Activated CD8-positive, alpha-beta memory T cell treated with anti-CD3 and anti-CD28 coated beads, Interleukin-2, amount 50 U/mL, for 1 hour (primary cell): ENCODE data around the gene OR52E6.
A peak's percentile ranks its signal among the peaks of the same experiment; 100 is the strongest.

Experiments used
- DNase-seq: peaks from one replicate; pipeline ENCODE4 v3.0.0-alpha.2; 2020; ENCODE audit errors: extremely low read depth

OR52E6 gene

DNA sequence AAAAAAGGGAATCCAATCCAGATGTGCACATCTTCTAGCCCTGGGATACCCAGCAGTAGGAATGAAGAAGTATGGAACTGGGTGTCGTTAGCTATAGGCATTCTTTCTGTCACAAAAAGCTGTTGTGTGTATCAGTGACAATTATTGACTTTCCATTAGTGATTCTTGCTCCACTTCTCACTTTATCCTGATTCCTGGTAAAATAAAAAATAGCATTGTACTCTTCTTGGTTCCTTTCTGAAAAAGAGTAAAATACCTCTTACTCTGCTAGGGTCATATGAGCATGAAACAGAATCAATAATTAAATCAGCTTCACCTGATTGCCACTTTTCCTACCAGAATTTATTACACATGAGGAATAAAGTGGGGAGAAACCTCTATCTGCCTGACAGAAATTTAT is at the start of gene OR52E6:
Gene OR52E6, minus strand, starts transcription at position 101 of the 400 bp plus-strand sequence. Its CDS starts 0 bp downstream, at position 101.
- no peak for DNase-seq

DNA sequence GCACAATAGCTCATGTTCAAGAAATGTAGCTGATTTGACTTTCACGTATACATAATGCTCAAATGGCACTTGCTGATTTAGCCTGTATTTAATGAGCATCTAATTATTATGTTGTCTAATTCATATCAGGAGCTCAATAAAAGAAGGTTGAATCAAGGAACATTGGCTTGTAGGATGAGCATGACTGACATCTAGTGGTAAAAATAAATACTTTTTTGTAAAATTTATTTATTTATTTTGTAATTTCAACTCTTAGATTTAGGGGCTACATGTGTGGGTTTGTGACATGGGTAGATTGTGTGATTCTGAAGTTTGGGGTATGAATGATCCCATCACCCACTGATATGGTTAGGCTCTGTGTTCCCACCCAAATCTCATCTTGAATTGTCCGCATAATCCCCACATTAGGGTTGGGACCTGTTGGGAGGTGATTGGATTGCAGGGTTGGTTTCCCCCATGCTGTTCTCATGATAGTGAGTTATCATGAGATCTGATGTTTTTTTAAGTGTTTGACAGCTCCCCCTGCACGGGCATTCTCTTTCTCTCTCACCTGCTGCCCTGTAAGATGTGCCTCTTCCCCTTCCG is 49.6 kb upstream of the OR52E6 start:
- no peak for DNase-seq

DNA sequence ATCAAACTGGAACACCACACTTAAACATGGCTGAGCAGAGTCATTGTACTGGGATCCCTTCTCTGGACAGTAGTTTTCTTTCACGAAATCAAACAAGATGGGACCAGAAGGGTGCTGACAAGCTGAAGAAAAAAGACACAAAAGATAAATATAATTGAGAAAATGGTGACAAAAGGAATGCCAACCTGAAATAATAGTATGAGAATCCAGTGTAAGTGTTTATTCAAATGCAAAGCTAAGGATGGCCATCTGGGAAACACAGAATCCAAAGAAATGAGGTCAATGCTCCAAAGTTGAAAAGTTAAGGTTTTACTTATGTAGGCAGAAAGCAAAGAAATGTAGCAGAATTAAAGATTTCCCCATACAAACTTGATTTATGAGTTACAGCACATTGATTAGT is 46.0 kb upstream of the OR52E6 start:
- DNase-seq: no peak

DNA sequence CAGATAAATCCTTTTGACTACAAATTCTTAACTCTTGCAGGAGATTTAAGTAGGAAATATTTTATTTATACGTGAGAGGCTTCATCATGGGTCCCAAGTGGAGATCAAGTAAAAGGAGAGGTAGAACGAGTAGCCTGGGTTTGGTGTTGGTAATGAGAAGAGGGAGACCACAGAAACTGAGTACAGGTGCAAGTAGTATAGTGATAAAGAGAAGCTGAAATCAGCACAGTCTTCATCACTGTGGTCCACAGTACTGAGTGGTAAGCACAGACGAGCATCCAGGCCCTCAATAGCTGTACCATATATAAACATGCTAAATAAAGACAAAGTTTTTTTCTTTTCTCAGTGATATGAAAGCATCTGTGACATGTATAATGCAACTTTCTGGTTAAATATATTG is 45.5 kb upstream of the OR52E6 start:
- DNase-seq: no peak

DNA sequence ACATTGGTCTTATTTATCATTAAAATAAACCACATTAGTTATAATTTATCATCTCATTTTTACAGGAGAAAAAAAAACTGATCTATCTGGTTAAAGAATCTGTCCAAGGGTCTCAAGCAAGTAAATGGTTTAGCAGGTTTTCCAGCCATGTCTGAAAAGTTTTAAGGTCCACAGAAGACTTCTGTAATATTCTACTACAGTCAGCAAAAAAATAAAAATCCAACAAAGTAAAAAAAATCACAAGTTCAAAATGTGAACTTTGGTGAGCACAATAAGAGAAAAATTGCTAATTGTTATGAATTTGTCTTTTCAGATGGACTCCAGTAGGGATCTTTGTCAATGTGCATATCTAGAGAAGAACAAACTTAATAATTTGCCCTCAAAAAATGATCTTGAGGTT is 40.1 kb upstream of the OR52E6 start:
- no peak for DNase-seq

- DNase-seq: no peak
Observed at GRCh38 chr11:5880329-5880728, 38.6 kb upstream of the OR52E6 start, which contains the start of gene OR52E4. TSS of gene OR52E4 (plus strand) at chr11:5880629. CDS start at chr11:5884293, 3,664 bp downstream.

GRCh38 chr11:5878564-5878963 is 36.9 kb upstream of the OR52E6 start:
- no peak for DNase-seq

DNA sequence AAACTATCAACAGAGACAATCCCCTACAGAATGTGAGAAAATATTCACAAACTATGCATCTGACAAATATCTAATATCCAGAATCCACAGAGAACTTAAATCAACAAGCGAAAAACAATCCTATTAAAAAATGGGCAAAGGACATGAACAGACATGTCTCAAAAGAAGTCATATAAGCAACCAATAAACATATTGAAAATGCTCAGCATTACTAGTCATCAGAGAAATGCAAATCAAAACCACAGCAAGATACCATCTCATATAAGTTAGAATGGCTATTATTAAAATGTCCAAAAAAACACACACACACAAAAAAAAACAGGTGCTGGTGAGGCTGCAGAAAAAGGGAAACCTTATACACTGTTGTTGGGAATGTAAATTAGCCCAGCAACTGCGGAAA is 24.1 kb upstream of the OR52E6 start:
- DNase-seq: no peak

DNA sequence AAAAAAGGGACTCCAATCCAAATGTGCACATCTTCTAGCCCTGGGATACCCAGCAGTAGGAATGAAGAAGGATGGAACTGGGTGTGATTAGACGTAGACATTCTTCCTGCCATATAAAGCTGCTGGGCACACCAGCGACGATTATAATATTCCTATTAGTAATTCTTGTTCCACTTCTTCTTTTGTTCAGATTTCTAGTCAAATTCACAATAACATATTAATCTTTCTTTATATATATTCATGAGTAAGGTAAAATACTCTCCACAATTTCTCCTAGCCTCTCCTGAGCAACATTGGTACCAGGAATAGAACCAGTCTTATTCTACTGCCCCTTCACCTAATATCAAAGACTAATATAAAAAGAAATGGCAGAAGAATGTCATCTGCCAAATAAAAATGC is 15.9 kb upstream of the OR52E6 start, which contains the start of gene OR52E8:
Gene OR52E8, minus strand, starts transcription at position 101 of the 400 bp plus-strand sequence. Its CDS starts 0 bp downstream, at position 101.
- DNase-seq: no peak

- DNase-seq: no peak
Observed at GRCh38 chr11:5851002-5851401, 9.3 kb upstream of the OR52E6 start.

- DNase-seq: no peak
Observed at GRCh38 chr11:5847711-5848110, 6.0 kb upstream of the OR52E6 start.

DNA sequence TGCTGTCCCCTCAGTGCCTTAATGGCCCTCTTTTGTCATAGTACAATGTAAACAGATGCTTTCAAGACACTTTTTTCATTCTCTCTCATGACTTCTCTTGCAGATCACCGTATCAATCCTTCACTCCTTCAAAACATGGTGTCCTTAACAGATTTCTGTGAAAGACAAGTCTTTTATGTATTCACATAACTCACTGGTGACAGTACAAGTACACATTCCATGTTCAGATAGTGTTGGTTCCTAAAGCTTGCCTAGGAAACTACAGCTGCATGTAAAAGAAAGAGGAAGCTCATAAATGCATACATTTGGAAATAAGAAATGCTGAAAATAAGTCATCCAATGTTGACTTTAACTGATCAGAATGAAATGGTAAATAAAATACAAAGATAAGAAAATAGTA is 5.0 kb upstream of the OR52E6 start:
- no peak for DNase-seq

DNA sequence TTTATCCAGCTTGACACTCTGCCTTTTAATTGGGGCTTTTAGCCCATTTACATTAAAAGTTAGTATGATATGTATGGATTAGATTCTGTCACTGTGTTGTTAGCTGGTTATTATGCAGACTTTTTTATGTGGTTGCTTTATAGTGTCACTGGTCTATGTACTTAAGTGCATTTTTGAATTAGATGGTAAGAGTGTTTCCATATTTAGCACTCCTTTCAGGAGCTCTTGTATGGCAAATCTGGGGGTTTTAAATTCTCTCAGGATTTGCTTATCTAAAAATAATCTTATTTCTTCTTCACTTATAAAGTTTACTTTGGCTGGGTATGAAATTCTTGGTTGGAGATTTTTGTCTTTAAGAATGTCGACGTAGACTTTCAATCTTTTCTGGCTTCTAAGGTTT is 4.0 kb downstream of the OR52E6 start:
- no peak for DNase-seq

GRCh38 chr11:5833446-5833845 is 8.3 kb downstream of the OR52E6 start:
- no peak for DNase-seq

GRCh38 chr11:5831196-5831829 is 10.4 kb downstream of the OR52E6 start:
- no peak for DNase-seq

DNA sequence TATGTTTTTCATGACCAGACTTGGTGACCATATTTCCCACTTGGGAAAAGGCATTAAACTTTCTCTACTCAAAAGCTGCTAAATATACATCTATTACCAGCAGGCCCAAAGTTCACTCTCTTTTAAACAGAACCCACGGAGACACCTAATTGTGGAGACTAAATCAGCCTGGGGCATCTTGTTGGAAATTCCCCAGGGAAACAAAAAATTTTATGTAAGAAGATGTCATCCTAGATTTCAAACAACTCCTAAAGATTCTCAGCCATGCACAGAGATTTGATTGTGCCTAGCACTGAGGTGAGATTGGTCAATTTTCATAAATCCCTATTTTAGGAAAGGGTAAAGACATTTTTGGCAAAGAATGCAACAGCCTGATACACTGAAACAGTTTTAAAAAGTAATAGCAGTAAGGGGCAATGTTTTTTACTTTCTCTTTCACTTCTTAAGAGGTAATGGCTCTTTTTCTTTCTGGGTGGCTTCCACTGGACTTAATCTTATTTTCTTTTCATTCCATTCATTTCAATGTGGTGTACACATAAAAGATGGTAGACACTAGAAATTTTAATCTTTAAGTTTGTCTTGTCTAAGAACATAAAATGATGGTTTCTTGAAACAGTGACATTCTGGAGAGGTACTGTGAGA is 23.3 kb downstream of the OR52E6 start:
- DNase-seq: no peak

DNA sequence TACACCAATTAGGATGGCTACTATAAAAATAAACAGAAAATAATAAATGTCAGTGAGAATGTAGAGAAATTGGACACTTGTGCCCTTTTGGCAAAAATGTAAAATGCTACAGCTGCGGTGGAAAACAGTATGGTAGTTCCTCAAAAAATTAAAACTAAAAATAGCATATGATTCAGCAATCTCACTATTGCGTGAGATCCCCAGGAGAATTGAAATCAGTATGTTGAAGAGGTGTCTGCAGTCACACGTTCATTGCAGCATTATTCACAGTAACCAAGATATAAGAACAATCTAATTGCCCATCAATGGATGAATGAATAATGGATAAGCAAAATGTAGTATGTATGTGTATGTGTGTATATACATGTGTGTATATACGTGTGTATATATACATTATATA is 26.2 kb downstream of the OR52E6 start:
- no peak for DNase-seq

- DNase-seq: no peak
Observed at GRCh38 chr11:5809905-5810795, 31.5 kb downstream of the OR52E6 start.

DNA sequence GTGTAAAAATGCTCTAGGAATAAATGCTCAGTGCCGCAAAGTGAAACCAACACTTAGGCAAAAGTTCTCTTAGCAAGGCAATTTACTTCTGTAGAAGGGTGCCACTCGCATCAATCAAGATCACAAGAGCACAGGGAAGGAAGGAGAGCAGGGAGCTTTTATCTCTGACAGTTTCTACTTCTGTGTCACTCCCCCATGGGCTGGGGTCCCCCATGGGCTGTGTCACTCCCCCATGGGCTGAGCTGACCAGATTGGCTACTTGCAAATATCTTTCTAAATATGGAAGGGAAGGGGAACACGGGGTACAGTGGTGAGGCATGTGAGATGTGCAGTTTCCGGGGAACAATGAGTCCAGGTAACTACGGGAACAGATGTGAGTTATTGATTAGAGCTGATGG is 32.6 kb downstream of the OR52E6 start:
- no peak for DNase-seq

GRCh38 chr11:5808500-5809121 is 33.1 kb downstream of the OR52E6 start, which contains the start of gene OR52N2:
TSS of gene OR52N2 (plus strand) at chr11:5808924. CDS start at chr11:5820336, 11,412 bp downstream.
- peak; percentile 18 for DNase-seq

- no peak for DNase-seq
Observed at GRCh38 chr11:5807580-5807979, 34.1 kb downstream of the OR52E6 start.

GRCh38 chr11:5803982-5804381 is 37.7 kb downstream of the OR52E6 start:
- no peak for DNase-seq
